Erythroblast (primary cell): ENCODE data around the gene LRRC47.

ENCODE experiments used
- GATA1 ChIP-seq: IDR thresholded peaks from 2 replicates; pipeline ENCODE4 v1.6.1; 2011; ENCODE audit warnings: low read depth, mild to moderate bottlenecking, control low read depth, low read length, moderate library complexity
- POLR2A ChIP-seq: IDR thresholded peaks from 2 replicates; pipeline ENCODE4 v1.6.1; 2011; ENCODE audit warnings: mild to moderate bottlenecking, low read length

DNA sequence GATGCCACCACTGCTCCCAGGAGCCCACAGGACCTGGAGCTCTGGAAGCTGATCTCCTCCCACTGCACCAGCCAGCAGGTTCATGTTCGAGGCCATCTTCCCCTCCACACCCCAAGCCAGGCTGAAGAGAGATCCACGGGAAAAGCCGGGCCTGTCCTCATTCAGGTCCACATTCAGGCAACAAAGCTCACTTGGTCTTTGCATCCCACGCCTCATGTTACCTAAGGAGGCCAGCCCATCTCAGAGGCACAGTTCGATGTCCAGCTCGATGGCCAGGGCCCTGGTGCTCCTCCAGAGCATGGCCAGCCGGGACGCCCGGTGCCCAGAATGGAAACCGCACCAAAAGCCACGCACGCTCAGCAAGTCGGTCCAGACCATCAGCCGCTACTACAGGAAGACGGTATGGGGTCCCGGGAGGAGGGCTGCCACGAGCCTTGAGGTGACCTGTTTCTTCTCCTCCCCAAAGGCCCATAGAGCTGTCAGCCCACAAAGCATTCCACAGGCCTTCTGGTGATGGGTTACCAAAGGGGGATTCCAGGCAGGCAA lies 43.8 kb downstream of the LRRC47 start, which contains the start of gene CCDC27:
- TF ChIP-seq POLR2A (no peak), GATA1 (no peak)
